Gastrocnemius medialis (tissue), 4 donors: Measurements from ENCODE around the gene MAGI1.

ENCODE experiments used
- CTCF ChIP-seq, 5 experiments: fragments of 450-650 bp in 3 of 5; fragments of 200-600 bp in 2 of 5; sonication (generic) in 2 of 5; IDR thresholded peaks in 4 of 5; conservative IDR thresholded peaks in 1 of 5; 1 replicate in 4 of 5; 2 replicates in 1 of 5; pipeline ENCODE4 v1.5.1; 2016 to 2019; ENCODE audit warnings: antibody characterized with exemption in 5 of 5, mild to moderate bottlenecking in 3 of 5, moderate library complexity in 3 of 5
- POLR2A ChIP-seq, 2 donors: fragments of 450-650 bp; IDR thresholded peaks; one replicate each; pipeline ENCODE4 v1.6.1; 2017; ENCODE audit warnings: antibody characterized with exemption in 2 of 2, mild to moderate bottlenecking in 2 of 2, moderate library complexity in 2 of 2

- no peak for TF ChIP-seq CTCF (IDR thresholded peaks at IDR 0.05 in 4 of 5, conservative IDR thresholded peaks at IDR 0.05 in 1 of 5)
- TF ChIP-seq POLR2A (IDR thresholded peaks at IDR 0.05) = no peak
Observed at GRCh38 chr3:65961128-65961527, 77.6 kb downstream of the MAGI1 start.
